C4-2B (cell line): ENCODE data around the gene SORCS2.

Experiments
- H3K27ac ChIP-seq: fragments of 450-650 bp; 2 replicates; pipeline ENCODE4 v1.5.1; 2017
- ZFX ChIP-seq: fragments of 450-650 bp; IDR thresholded peaks from 2 replicates; pipeline ENCODE4 v1.6.1; 2017
- TF ChIP-seq, protein P1 (sequence below): fragments of 450-650 bp; conservative IDR thresholded peaks from 2 replicates; pipeline ENCODE4 v1.5.1; 2017; ENCODE audit warnings: mild to moderate bottlenecking

SORCS2 gene

DNA sequence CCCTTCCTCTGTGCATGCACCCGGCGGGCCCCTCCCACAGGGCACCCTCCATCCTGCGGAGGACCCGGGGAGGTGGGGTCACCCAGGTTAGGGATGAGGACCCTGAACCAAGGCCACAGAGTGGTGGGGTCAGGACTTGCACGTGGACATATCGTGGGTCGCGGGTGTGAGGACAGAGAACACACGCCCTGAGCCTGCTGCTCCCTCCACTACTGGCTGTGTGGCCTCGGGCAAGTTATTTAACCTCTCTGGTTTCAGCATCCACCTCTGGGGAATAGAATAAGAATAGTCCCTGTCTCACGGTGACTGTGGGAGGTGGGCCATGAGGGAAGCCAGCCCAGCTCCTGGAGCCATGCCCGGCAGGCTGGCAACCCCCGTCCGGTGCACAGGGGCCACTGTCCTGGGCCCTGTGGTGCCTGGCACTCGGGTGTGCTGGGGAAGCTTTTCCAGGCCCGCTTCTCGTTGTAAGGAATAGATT is 237.3 kb downstream of the SORCS2 start:
- TF ChIP-seq, protein P1, sequence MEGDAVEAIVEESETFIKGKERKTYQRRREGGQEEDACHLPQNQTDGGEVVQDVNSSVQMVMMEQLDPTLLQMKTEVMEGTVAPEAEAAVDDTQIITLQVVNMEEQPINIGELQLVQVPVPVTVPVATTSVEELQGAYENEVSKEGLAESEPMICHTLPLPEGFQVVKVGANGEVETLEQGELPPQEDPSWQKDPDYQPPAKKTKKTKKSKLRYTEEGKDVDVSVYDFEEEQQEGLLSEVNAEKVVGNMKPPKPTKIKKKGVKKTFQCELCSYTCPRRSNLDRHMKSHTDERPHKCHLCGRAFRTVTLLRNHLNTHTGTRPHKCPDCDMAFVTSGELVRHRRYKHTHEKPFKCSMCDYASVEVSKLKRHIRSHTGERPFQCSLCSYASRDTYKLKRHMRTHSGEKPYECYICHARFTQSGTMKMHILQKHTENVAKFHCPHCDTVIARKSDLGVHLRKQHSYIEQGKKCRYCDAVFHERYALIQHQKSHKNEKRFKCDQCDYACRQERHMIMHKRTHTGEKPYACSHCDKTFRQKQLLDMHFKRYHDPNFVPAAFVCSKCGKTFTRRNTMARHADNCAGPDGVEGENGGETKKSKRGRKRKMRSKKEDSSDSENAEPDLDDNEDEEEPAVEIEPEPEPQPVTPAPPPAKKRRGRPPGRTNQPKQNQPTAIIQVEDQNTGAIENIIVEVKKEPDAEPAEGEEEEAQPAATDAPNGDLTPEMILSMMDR, result no peak
- no peak for TF ChIP-seq ZFX
- no peak overlapping the region for H3K27ac ChIP-seq

DNA sequence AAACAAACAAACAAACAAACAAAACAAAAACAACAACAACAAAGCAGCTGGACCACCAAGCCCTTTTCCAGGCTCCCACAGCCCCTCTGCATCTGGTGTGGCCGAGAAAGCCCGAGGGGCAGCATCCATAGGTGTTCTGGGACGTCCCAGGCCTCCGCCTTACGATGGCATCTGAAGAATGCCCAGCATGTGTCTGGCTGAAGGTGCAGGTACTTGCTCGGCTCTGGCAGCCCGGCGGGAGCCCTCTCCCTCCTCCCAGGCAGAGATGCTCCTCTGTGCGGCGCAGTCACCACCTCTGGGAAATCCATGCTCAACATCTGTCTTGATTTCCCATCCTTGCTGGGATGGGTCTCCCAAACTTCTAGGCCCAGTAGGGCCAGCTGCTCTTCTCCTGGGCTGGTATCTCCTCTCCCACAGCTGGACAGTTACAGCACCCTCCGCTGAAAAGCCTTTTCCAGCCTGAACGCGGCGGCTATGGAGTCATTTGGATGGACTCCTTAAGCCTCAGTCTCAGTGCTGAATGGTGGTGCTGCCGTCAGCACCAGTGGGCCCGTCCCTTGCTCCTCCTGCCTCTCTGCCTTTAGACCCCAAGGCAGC is 238.1 kb downstream of the SORCS2 start:
- no peak for TF ChIP-seq ZFX
- TF ChIP-seq, protein P1, result no peak
- H3K27ac ChIP-seq, result no peak overlapping the region

DNA sequence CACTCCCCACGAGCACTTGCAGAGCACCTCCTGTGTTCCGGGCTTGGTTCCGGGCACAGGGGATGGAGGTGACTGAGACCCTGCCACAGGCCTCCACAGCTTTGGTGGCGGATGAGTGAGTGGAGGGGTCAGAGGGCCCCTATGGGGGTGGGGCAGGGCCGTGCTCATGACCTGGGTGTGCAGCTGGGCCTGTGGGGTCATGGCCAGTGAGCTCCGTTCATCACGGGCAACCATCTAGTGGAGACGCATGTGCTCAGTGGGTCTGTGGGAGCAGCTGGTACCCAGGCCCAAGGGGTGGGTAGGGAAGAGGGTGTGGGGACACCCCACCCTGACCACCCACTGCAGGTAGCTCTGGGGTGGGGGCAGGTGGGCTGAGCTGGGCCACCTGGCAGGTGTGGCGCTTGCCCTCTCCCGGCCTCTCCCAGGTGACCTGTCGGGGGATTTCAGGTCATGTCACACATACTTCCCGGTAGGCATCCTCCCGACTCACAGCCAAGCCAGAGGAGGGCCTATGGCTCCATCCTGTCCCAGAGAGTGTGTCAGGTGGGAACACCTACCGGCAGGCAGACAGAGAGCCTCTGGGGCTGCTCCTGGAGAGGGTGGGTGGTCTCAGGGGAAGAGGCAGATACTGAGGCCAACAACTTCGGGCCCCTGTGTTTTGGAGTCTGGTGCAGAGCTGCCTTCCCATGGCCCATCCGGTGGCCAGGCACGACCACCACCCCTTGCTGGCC is 238.8 kb downstream of the SORCS2 start:
- TF ChIP-seq ZFX, result no peak
- TF ChIP-seq, protein P1, result no peak
- no peak overlapping the region for H3K27ac ChIP-seq

DNA sequence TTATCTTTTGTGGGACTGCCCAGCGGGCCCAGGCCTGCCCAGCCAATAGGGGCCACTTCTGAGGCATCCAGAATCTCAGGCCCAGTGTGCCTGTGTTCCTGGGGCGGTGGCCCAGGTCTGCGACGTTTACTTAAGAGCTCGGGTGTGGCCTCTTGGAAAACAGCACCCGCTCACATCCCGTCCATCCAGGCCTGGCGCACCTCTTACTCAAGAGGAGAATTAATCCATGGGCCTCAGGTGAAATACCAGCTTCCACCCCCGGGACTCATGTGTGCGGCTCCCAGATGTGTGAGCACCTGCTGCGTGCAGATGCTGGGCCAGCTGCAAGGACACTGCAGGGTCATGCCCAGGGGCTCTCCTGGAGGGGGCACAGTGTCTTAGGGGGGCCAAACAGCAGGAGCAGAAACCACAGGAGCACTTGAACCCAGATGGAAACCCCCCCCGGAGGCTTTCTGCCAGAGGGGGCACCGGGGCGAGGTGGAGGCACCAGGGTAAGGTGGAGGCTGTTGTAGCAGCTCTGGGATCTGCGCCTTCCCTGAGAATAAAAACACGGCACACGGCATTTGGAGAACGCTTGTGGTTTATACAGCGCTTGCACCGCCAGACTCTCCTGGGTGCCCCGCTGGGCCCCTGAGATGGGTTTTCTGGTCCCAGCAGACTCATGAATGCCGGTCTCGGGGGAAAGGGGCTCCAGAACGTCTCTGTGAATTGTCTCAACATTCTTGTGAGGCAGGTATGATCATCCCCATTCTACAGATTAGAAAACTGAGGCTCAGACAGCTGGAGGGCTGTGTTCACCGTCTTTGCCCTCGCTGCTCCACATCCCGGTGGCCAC is 239.6 kb downstream of the SORCS2 start:
- no peak overlapping the region for H3K27ac ChIP-seq
- no peak for TF ChIP-seq ZFX
- TF ChIP-seq, protein P1, result no peak

DNA sequence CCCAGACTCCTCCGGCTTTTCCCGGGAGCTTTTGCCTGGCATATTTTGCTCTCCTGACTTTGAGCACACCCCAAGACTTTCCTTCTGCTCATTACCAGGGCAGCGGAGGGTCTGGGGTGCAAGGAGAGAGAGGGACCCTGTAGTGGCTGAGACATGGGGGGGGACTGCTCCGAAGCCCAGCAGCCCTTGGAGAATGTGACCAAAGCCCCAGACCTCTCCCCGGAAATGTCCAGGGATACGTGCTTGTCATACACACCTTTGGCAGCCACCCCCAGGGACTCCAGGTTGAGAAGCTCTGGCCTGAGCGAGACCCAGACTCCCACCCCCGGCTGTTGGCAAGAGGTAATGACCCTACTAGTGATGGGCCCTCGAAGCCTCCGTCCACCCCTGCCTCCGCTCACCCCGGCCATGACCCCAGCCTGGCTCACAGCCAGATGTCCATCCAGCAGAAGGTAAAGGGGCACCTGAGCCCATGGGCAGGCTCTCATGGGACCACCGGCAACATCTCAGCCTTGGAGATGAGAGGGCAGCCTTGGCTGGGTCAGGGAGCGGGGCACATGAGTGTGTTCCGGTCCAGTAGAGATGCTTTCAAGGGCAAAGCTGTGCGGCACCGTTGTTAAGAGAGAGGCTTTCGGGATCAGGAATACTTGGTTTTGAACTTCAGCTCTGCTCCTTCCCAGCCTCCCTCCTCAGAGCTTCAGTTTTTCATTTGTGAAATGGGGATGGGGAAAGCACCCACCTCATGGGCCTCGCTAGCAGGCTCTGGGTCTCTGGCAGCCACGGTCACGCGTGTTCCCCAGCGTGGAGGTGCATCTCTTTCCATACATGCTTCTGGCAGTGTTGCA is 240.4 kb downstream of the SORCS2 start:
- no peak for TF ChIP-seq ZFX
- TF ChIP-seq, protein P1, result no peak
- H3K27ac ChIP-seq, result no peak overlapping the region

DNA sequence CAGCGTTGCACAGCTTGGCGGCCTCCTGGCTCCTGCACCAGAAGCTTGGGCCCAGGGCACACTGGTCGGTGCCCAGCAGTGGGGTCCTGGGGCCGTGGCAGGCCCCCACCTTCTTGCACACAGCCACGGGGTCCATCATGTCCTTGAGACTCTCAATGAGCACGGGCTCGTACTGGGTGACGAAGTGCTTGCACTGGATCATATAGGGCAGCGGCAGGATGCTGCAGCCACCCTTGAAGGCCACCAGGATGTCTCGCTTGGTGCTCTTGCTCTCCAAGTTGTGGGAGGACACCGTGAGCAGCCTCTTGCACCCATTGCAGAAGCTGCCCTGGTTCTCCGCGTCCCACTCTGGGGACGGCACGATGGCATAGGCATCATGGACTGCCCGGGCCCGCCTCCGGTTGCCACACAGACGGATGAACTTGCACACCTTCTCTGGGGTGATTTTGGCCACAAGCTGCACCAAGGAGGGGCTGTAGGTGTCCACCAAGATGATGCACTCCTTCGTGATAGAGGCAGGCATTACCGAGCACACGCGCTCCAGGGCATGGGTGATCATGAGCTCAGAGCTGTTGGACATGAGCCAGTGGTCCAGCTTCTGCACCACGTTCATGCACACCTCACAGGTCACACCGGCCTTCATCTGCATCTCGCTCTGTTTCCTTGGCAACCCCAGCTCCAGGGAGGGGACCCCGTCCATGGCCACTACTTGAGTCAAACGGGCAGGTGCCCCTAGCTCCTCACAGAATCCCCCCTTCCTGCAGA is 241.2 kb downstream of the SORCS2 start:
- H3K27ac ChIP-seq, result no peak overlapping the region
- TF ChIP-seq ZFX, result no peak
- TF ChIP-seq, protein P1, result no peak
